Measurements from ENCODE around the gene DCDC1. TPM values are rescaled to one million over a fixed set of nuclear protein-coding genes. Genes with fewer than 3 reads are reported as not detected.
"Not testable (repeated sequence)": the region's sequence is repeated elsewhere in the genome, so short reads cannot be mapped to it uniquely, and the experiment has no call there.

DCDC1 gene
- total RNA-seq, 1 experiment from 2014 or later = 1.5 TPM

DNA sequence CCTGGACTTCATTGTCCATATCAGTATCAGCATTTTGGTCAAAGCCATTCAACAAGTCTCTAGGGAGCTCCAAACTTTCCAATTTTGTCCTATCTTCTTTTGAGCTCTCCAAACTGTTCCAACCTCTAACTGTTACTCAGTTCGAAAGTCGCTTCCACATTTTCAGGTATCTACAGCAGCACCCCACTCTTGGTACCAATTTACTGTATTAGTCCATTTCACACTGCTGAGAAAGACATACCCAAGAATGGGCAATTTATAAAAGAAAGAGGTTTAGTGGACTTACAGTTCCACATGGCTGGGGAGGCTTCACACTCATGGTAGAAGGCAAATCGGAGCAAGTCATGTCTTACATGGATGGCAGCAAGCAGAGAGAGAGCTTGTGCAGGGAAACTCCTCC is 96.0 kb downstream of the DCDC1 start:
- H4K20me1 ChIP-seq (ENCODE audit: insufficient read depth); H3K9me2 ChIP-seq (ENCODE audit: insufficient read depth); H3K27ac ChIP-seq (ENCODE audit: low read depth, low read length); H3K36me3 ChIP-seq (ENCODE audit: control insufficient read depth in 1 of 2, insufficient read depth in 2 of 2, low read length in 2 of 2); H3K27me3 ChIP-seq (ENCODE audit: insufficient read depth, low read length); H3K4me1 ChIP-seq (ENCODE audit: control insufficient read depth in 1 of 2, insufficient read depth in 2 of 2, low read length in 2 of 2); RAD21 ChIA-PET (ENCODE audit: low non-redundant PET in 1 of 2, low total read pairs in 2 of 2, uncharacterized antibody in 2 of 2, unreplicated experiment in 2 of 2); H3K79me2 ChIP-seq (ENCODE audit: insufficient read depth, low read length); H2AFZ ChIP-seq (ENCODE audit: low read depth, low read length, poor library complexity, severe bottlenecking); POLR2A ChIA-PET; H3K4me3 ChIP-seq (replicated peaks in 1 of 2; ENCODE audit: low read depth in 1 of 2, low read length in 2 of 2); BruUV-seq (replicated peaks); CTCF ChIA-PET; H3K9ac ChIP-seq (ENCODE audit: low read length); intact Hi-C loops (cut with micrococcal nuclease); ATAC-seq; DNase-seq (ENCODE audit: low read depth, low spot score); H3K9me3 ChIP-seq (ENCODE audit: control insufficient read depth in 1 of 2, insufficient read depth in 1 of 2, low read depth in 1 of 2, low read length in 2 of 2); H3K4me2 ChIP-seq (ENCODE audit: low read length): not testable (repeated sequence)

DNA sequence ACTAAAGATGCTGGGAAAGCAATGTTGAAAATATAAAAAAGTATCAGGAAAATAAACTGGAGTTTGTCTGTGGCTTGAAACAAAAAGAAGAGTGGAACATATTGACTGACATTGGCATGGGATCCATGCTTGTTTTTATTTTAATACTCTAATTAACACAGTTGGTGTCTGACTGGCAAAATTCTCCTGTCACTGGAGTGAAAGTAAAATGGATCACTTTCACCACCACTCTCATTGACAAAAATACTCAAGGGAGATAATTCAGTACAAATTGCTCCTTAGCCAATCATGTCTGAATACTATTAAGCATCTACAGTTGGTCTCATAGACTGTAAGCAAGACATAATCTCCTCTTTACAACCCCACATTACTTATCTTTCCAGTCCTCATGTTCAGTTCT is 101.8 kb downstream of the DCDC1 start:
- no peak overlapping the region for H3K4me2 ChIP-seq (ENCODE audit: low read length)
- no peaks in the 10 kb centered on the region for H3K36me3 ChIP-seq (ENCODE audit: control insufficient read depth in 1 of 2, insufficient read depth in 2 of 2, low read length in 2 of 2)
- BruUV-seq (replicated peaks) = no TSS peak
- DNase-seq (ENCODE audit: low read depth, low spot score) (no peak), ATAC-seq (no peak)
- H3K27me3 ChIP-seq (ENCODE audit: insufficient read depth, low read length) = no peaks in the 10 kb centered on the region
- no peak overlapping the region for H2AFZ ChIP-seq (ENCODE audit: low read depth, low read length, poor library complexity, severe bottlenecking)
- no peaks in the 10 kb centered on the region for H4K20me1 ChIP-seq (ENCODE audit: insufficient read depth)
- H3K4me1 ChIP-seq (ENCODE audit: control insufficient read depth in 1 of 2, insufficient read depth in 2 of 2, low read length in 2 of 2) = no peaks in the 10 kb centered on the region
- ChIA-PET CTCF (no interaction called here), RAD21 (ENCODE audit: low non-redundant PET in 1 of 2, low total read pairs in 2 of 2, uncharacterized antibody in 2 of 2, unreplicated experiment in 2 of 2) (no interaction called here), POLR2A (no interaction called here)
- H3K27ac ChIP-seq (ENCODE audit: low read depth, low read length) = no peak overlapping the region
- TF ChIP-seq, protein P1, sequence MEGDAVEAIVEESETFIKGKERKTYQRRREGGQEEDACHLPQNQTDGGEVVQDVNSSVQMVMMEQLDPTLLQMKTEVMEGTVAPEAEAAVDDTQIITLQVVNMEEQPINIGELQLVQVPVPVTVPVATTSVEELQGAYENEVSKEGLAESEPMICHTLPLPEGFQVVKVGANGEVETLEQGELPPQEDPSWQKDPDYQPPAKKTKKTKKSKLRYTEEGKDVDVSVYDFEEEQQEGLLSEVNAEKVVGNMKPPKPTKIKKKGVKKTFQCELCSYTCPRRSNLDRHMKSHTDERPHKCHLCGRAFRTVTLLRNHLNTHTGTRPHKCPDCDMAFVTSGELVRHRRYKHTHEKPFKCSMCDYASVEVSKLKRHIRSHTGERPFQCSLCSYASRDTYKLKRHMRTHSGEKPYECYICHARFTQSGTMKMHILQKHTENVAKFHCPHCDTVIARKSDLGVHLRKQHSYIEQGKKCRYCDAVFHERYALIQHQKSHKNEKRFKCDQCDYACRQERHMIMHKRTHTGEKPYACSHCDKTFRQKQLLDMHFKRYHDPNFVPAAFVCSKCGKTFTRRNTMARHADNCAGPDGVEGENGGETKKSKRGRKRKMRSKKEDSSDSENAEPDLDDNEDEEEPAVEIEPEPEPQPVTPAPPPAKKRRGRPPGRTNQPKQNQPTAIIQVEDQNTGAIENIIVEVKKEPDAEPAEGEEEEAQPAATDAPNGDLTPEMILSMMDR (IDR thresholded peaks at IDR 0.05 in 2 of 3, conservative IDR thresholded peaks at IDR 0.05 in 1 of 3; ENCODE audit: borderline replicate concordance in 1 of 3, insufficient read depth in 1 of 3, low read depth in 2 of 3, low read length in 2 of 3) = no peak
- no peak for TF ChIP-seq ELF1 (IDR thresholded peaks at IDR 0.05; ENCODE audit: borderline replicate concordance, low read depth)
- TF ChIP-seq, protein P2, sequence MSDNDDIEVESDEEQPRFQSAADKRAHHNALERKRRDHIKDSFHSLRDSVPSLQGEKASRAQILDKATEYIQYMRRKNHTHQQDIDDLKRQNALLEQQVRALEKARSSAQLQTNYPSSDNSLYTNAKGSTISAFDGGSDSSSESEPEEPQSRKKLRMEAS (IDR thresholded peaks at IDR 0.05) = no peak
- no peak for TF ChIP-seq EZH2 (IDR thresholded peaks at IDR 0.05)
- TF ChIP-seq, protein P3, sequence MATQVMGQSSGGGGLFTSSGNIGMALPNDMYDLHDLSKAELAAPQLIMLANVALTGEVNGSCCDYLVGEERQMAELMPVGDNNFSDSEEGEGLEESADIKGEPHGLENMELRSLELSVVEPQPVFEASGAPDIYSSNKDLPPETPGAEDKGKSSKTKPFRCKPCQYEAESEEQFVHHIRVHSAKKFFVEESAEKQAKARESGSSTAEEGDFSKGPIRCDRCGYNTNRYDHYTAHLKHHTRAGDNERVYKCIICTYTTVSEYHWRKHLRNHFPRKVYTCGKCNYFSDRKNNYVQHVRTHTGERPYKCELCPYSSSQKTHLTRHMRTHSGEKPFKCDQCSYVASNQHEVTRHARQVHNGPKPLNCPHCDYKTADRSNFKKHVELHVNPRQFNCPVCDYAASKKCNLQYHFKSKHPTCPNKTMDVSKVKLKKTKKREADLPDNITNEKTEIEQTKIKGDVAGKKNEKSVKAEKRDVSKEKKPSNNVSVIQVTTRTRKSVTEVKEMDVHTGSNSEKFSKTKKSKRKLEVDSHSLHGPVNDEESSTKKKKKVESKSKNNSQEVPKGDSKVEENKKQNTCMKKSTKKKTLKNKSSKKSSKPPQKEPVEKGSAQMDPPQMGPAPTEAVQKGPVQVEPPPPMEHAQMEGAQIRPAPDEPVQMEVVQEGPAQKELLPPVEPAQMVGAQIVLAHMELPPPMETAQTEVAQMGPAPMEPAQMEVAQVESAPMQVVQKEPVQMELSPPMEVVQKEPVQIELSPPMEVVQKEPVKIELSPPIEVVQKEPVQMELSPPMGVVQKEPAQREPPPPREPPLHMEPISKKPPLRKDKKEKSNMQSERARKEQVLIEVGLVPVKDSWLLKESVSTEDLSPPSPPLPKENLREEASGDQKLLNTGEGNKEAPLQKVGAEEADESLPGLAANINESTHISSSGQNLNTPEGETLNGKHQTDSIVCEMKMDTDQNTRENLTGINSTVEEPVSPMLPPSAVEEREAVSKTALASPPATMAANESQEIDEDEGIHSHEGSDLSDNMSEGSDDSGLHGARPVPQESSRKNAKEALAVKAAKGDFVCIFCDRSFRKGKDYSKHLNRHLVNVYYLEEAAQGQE (IDR thresholded peaks at IDR 0.05; ENCODE audit: low read depth) = no peak
- H3K9me3 ChIP-seq (ENCODE audit: control insufficient read depth in 1 of 2, insufficient read depth in 1 of 2, low read depth in 1 of 2, low read length in 2 of 2) = peaks cover 0 to 4% of the 10 kb centered on the region in 2 experiments; a peak in 1 of 4 replicates
- H3K9me2 ChIP-seq (ENCODE audit: insufficient read depth) = no peaks in the 10 kb centered on the region
- no peak overlapping the region for H3K9ac ChIP-seq (ENCODE audit: low read length)
- H3K4me3 ChIP-seq (replicated peaks in 1 of 2; ENCODE audit: low read depth in 1 of 2, low read length in 2 of 2) = no peak overlapping the region
- no peaks in the 10 kb centered on the region for H3K79me2 ChIP-seq (ENCODE audit: insufficient read depth, low read length)
- intact Hi-C loops (cut with micrococcal nuclease) = no loop called here

Measured in HCT116 (cell line).